A549 (cell line): Measurements from ENCODE around the gene CHST6. TPM values are rescaled to one million over a fixed set of nuclear protein-coding genes. Genes with fewer than 3 reads are reported as not detected.

Experiments
- ATAC-seq, 2 experiments: fragments of 200-7000 bp in 1 of 2; fragments of >200 bp in 1 of 2; cut with Nextera tagmentation in 1 of 2; cut with Tn5 transposase in 1 of 2; 3 replicates each; pipeline versions ENCODE4 v1.8.0 to v1.9.1; 2018 to 2020; ENCODE audit warnings: mild to moderate bottlenecking in 1 of 2, moderate library complexity in 1 of 2
- CTCF ChIA-PET: fragments of 300-600 bp; sonication (Branson Sonifier 250); formaldehyde crosslinking; extraction: SDS; loops from one replicate; lab custom pipeline; 2021; ENCODE audit warnings: antibody characterized with exemption, inconsistent platforms; lab: Yijun Ruan, JAX
- POLR2A ChIA-PET: fragments of 350-600 bp; formaldehyde crosslinking; extraction: SDS; loops from one replicate; lab custom pipeline; 2021; ENCODE audit warnings: antibody characterized with exemption, inconsistent platforms; lab: Yijun Ruan, JAX
- DNase-seq, 2 experiments: peaks; one replicate each; pipeline versions ENCODE4 v3.0.0 to v3.0.0-alpha.2; 2011 to 2016; ENCODE audit warnings: low read depth in 1 of 2, low spot score in 1 of 2
- FAIRE-seq: peaks from 2 replicates; lab custom pipeline; 2011; peaks lifted over from hg19 to GRCh38; lab: Jason Lieb, UNC
- H3K27ac ChIP-seq, 2 experiments: fragments of >200 bp; sonication (Bioruptor Twin); formaldehyde crosslinking; 3 replicates each; pipeline ENCODE4 v1.5.1; 2016 to 2017
- H3K4me1 ChIP-seq: fragments of >200 bp; sonication (Bioruptor Twin); formaldehyde crosslinking; 3 replicates; pipeline ENCODE4 v1.6.1; 2016
- H3K4me2 ChIP-seq: fragments of >200 bp; sonication (Bioruptor Twin); formaldehyde crosslinking; 3 replicates; pipeline ENCODE4 v1.6.1; 2016
- H3K4me3 ChIP-seq: fragments of >200 bp; sonication (Bioruptor Twin); formaldehyde crosslinking; 3 replicates; pipeline ENCODE4 v1.5.1; 2016
- H3K9me3 ChIP-seq: fragments of >200 bp; sonication (Bioruptor Twin); formaldehyde crosslinking; 3 replicates; pipeline ENCODE4 v1.6.1; 2016
- ATOH8 ChIP-seq: fragments of 250-450 bp; sonication (Bioruptor Pico); IDR thresholded peaks from 2 replicates; pipeline ENCODE4 v1.5.0; 2020; ENCODE audit warnings: low read depth, mild to moderate bottlenecking, moderate library complexity
- CHD2 ChIP-seq: fragments of 150-350 bp; IDR thresholded peaks from 2 replicates; pipeline ENCODE4 v1.6.1; 2014; ENCODE audit warnings: low read length; ENCODE audit not compliant: partially characterized antibody
- E2F6 ChIP-seq: IDR thresholded peaks from 2 replicates; pipeline ENCODE4 v1.6.1; 2012; ENCODE audit warnings: low read depth, borderline replicate concordance
- FOSB ChIP-seq: fragments of 250-450 bp; sonication (Bioruptor Pico); IDR thresholded peaks from 2 replicates; pipeline ENCODE4 v1.5.0; 2020; ENCODE audit warnings: mild to moderate bottlenecking, moderate library complexity
- HEYL ChIP-seq: fragments of 250-450 bp; sonication (Bioruptor Pico); IDR thresholded peaks from 2 replicates; pipeline ENCODE4 v1.8.0; 2021; ENCODE audit warnings: mild to moderate bottlenecking, moderate library complexity
- HOXA7 ChIP-seq: fragments of 250-450 bp; sonication (Bioruptor Pico); IDR thresholded peaks from 2 replicates; pipeline ENCODE4 v1.5.0; 2020; ENCODE audit warnings: mild to moderate bottlenecking, moderate library complexity
- HOXB13 ChIP-seq: fragments of 250-450 bp; sonication (Bioruptor Pico); IDR thresholded peaks from 2 replicates; pipeline ENCODE4 v1.5.0; 2020; ENCODE audit warnings: low read depth, mild to moderate bottlenecking, moderate library complexity
- JUN ChIP-seq, 2 experiments: fragments of >200 bp; sonication (Bioruptor Twin); formaldehyde crosslinking; IDR thresholded peaks; 2 replicates in 1 of 2; 3 replicates in 1 of 2; pipeline ENCODE4 v1.6.1; 2016 to 2017
- MYC ChIP-seq: IDR thresholded peaks from 2 replicates; pipeline ENCODE4 v1.6.1; 2012; ENCODE audit warnings: mild to moderate bottlenecking, inconsistent platforms, low read length, improper control_type of control experiment, borderline replicate concordance
- NFE2L2 ChIP-seq: fragments of 150-350 bp; conservative IDR thresholded peaks from 2 replicates; pipeline ENCODE4 v1.6.1; 2014; ENCODE audit warnings: low read length
- NR3C1 ChIP-seq: fragments of >200 bp; sonication (Bioruptor Twin); formaldehyde crosslinking; IDR thresholded peaks from 3 replicates; pipeline ENCODE4 v1.6.1; 2017
- RFX5 ChIP-seq: fragments of 450-650 bp; IDR thresholded peaks from 2 replicates; pipeline ENCODE4 v1.7.1; 2014; ENCODE audit warnings: antibody characterized with exemption, mild to moderate bottlenecking, moderate library complexity
- RNF2 ChIP-seq: fragments of 200-600 bp; sonication (generic); IDR thresholded peaks from 2 replicates; pipeline ENCODE4 v1.6.1; 2016; ENCODE audit warnings: low read depth, mild to moderate bottlenecking, antibody characterized with exemption, moderate library complexity, borderline replicate concordance
- TFCP2L1 ChIP-seq: fragments of 250-450 bp; sonication (Bioruptor Pico); IDR thresholded peaks from 2 replicates; pipeline ENCODE4 v1.5.0; 2021; ENCODE audit warnings: mild to moderate bottlenecking
- TP53 ChIP-seq: fragments of 250-450 bp; sonication (Bioruptor Pico); IDR thresholded peaks from 2 replicates; pipeline ENCODE4 v1.5.0; 2021; ENCODE audit warnings: mild to moderate bottlenecking, moderate library complexity
- ZNF302 ChIP-seq: fragments of 250-450 bp; sonication (Bioruptor Pico); IDR thresholded peaks from 2 replicates; pipeline ENCODE4 v1.9.0; 2021; ENCODE audit warnings: inconsistent platforms, mild to moderate bottlenecking, moderate library complexity
- ZSCAN20 ChIP-seq: fragments of 250-450 bp; sonication (Bioruptor Pico); IDR thresholded peaks from 2 replicates; pipeline ENCODE4 v1.8.0; 2022; ENCODE audit warnings: mild to moderate bottlenecking, moderate library complexity
- WGBS: methylation state at CpG from one replicate; pipeline ENCODE4 v1.1.6; 2017; ENCODE audit errors: missing lambda C conversion rate; 5-methylcytosine and 5-hydroxymethylcytosine counted together
- polyA plus RNA-seq, 4 experiments: library from polyadenylated mRNA; depleted of rRNA in 3 of 4; stranded (reverse); fragments of >200 nt; fragmentation: RNase III in 1 of 4; extraction: RNeasy Plus Mini Kit Qiagen cat#74134 plus additional on column Dnase treatment in 1 of 4; gene quantifications; 2 replicates in 3 of 4; 3 replicates in 1 of 4; pipeline ENCODE4 v1.2.3, GENCODE V29; 2011 to 2017
- TF ChIP-seq, protein P1 (sequence below): IDR thresholded peaks from 2 replicates; pipeline ENCODE4 v1.6.1; 2012
- TF ChIP-seq, protein P2 (sequence below): IDR thresholded peaks from 2 replicates; pipeline ENCODE4 v1.6.1; 2012
- TF ChIP-seq, protein P3 (sequence below): fragments of >200 bp; sonication (Bioruptor Twin); formaldehyde crosslinking; IDR thresholded peaks from 2 replicates; pipeline ENCODE4 v1.6.1; 2016

Gene CHST6
- polyA plus RNA-seq, 2 of the 4 experiments (the other 2 are of a cell fraction), result 0.37 to 0.74 TPM

DNA sequence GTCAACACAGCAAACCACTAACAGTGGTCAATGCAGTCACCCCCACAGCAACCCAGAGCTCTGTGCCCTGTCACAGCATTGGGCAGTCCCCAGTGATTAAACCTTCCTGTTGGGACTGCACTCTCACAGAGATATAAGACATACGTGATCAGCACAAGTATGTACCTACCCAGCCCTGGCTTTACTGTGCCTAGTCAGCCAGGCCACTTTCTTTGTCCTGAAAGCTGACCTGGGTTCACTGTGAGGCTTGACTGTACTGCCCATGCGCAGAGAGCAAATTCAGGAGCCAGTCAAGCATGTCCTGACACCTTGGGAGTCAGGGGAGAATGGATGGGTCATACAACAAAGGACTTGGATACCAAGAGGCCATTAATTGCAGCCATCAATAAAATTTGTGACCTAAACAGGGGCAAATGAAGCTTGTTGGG, 19.8 kb downstream of the CHST6 start:
- FAIRE-seq, result no peak
- POLR2A ChIA-PET, result no interaction called here
- Histone ChIP-seq H3K4me2 (no peak overlapping the region), H3K27ac (no peak overlapping the region)
- TF ChIP-seq RFX5, result no peak
- no peak for TF ChIP-seq JUN (IDR thresholded peaks at IDR 0.05)
- no peak for TF ChIP-seq HOXB13 (CRISPR knock-in tag)
- TF ChIP-seq NFE2L2, result no peak
- TF ChIP-seq ZNF302, result no peak
- TF ChIP-seq, protein P1, sequence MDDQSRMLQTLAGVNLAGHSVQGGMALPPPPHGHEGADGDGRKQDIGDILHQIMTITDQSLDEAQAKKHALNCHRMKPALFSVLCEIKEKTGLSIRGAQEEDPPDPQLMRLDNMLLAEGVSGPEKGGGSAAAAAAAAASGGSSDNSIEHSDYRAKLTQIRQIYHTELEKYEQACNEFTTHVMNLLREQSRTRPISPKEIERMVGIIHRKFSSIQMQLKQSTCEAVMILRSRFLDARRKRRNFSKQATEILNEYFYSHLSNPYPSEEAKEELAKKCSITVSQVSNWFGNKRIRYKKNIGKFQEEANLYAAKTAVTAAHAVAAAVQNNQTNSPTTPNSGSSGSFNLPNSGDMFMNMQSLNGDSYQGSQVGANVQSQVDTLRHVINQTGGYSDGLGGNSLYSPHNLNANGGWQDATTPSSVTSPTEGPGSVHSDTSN, result no peak
- TF ChIP-seq, protein P2, sequence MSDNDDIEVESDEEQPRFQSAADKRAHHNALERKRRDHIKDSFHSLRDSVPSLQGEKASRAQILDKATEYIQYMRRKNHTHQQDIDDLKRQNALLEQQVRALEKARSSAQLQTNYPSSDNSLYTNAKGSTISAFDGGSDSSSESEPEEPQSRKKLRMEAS, result no peak
- TF ChIP-seq TP53 (CRISPR knock-in tag), result no peak
- no peak for TF ChIP-seq HEYL
- TF ChIP-seq, protein P3, sequence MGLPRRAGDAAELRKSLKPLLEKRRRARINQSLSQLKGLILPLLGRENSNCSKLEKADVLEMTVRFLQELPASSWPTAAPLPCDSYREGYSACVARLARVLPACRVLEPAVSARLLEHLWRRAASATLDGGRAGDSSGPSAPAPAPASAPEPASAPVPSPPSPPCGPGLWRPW, result no peak
- TF ChIP-seq E2F6, result no peak
- TF ChIP-seq TFCP2L1 (CRISPR knock-in tag), result no peak
- TF ChIP-seq FOSB (CRISPR knock-in tag), result no peak
- no peak for TF ChIP-seq CHD2
- TF ChIP-seq, all 56 proteins: peak for 0
- 48% methylated on average over 2 of the region's 2 CpGs for WGBS
- CTCF ChIA-PET, result interaction anchor here (0.7 to 15.3 kb wide), 4 partner anchors 9 to 43 kb away, joined by 3 to 209 read pairs (median 28); partner anchors contain the start of gene TMEM170A
- Histone ChIP-seq H3K9me3 (no peaks in the 10 kb centered on the region), H3K4me3 (no peak overlapping the region), H3K4me1 (no peaks in the 10 kb centered on the region)
- ATAC-seq (no peak), DNase-seq (no peak)

DNA sequence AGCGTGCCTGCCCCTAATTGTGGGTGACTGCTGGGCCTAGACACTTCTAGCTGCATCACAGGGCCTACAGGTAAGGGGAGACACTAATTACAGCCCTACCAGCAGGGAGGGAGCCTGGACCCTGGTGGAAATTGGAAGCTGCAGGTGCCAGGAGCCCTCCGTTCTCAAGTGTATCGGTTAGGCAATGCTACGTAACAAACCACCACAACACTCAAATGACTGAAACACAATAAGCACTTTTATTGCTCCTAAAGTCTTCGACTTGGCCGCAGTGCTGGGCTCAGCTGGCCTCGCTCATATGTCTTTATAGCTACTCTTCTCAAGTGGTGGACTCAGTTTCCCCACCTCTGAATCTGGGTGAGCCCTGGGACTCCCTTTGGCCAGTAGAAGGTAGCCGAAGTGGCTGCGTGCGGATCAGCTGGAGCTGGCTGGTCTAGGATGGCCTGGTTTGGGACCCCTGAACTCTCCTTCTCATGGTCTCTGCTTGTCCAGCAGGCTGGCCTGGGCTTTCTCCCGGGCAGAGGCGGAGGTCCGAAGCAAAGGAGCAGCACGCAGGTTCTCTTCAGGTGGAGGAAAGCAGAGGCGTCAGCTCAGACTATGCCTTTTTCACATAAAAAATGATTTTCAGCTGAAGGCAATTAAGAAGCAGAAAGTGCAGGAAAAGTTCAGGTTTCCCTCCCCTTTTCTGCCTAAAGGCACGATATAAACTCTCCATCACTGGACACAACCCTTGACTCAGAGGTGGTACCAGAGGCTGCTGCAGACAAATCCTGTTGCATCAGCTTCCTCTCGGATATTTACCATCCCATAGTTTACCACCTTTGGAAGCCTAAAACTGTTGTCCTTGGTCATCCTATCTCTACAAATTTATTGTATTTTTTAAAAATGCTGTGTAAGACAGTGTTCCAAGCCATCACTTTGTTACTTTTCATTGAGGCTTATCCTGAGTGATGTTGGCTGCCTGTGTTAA, 22.0 kb downstream of the CHST6 start:
- TF ChIP-seq CHD2 (no peak), MYC (no peak), NR3C1 (no peak), RNF2 (no peak), ATOH8 (CRISPR knock-in tag) (no peak), HOXA7 (CRISPR knock-in tag) (no peak), E2F6 (no peak), ZSCAN20 (CRISPR knock-in tag) (no peak)
- TF ChIP-seq, protein P2, result no peak
- H3K27ac ChIP-seq, result no peak overlapping the region
- H3K9me3 ChIP-seq, result no peaks in the 10 kb centered on the region
- no peaks in the 10 kb centered on the region for H3K4me1 ChIP-seq
- FAIRE-seq (no peak), DNase-seq (no peak), ATAC-seq (no peak)
- ChIA-PET CTCF (interaction anchor here (1.0 to 15.3 kb wide), 17 partner anchors 7 to 274 kb away, joined by 3 to 209 read pairs (median 6); partner anchors contain the start of genes CHST6, TMEM170A and TMEM231), POLR2A (interaction anchor here (0.5 kb wide), 1 partner anchor 42 kb away, joined by 7 read pairs; no protein-coding TSS in a partner anchor)
- 85% methylated on average over 17 of the region's 17 CpGs for WGBS
- no peak overlapping the region for H3K4me2 ChIP-seq
- no peak overlapping the region for H3K4me3 ChIP-seq
